Mucosa of stomach (tissue), 1 donor: ENCODE results near the gene GALNT8.

ENCODE experiments used
- H3K27me3 ChIP-seq: one replicate; pipeline ENCODE4 v1.7.0; 2013; ENCODE audit warnings: mild to moderate bottlenecking, low read length; ENCODE audit not compliant: control insufficient read depth, insufficient read depth
- H3K36me3 ChIP-seq: one replicate; pipeline ENCODE4 v1.7.0; 2013; ENCODE audit warnings: low read length; ENCODE audit not compliant: control insufficient read depth, insufficient read depth
- H3K4me1 ChIP-seq: one replicate; pipeline ENCODE4 v1.7.0; 2013; ENCODE audit warnings: mild to moderate bottlenecking, low read length; ENCODE audit not compliant: control insufficient read depth, insufficient read depth
- H3K4me3 ChIP-seq: one replicate; pipeline ENCODE4 v1.7.0; 2013; ENCODE audit warnings: low read length
- H3K9ac ChIP-seq: one replicate; pipeline ENCODE4 v1.7.0; 2013; ENCODE audit warnings: mild to moderate bottlenecking, low read length, moderate library complexity
- H3K9me3 ChIP-seq: one replicate; pipeline ENCODE4 v1.7.0; 2013; ENCODE audit warnings: mild to moderate bottlenecking, low read length, moderate library complexity; ENCODE audit not compliant: control insufficient read depth
- donor health status: Pancreatic carcinoma.

The GALNT8 gene

GRCh38 chr12:4719821-4720636 is at the start of gene GALNT8:
Gene GALNT8 (plus strand): TSS chr12:4720400. CDS start chr12:4720678, 278 bp downstream.
- peaks cover 5% of the 10 kb centered on the region for H3K27me3 ChIP-seq
- H3K4me3 ChIP-seq, result no peak within 1 kb of the TSS
- no peak within 1 kb of the TSS for H3K9ac ChIP-seq
- H3K4me1 ChIP-seq, result no peaks in the 10 kb centered on the region
- H3K9me3 ChIP-seq, result no peaks in the 10 kb centered on the region
- no peaks in the 10 kb centered on the region for H3K36me3 ChIP-seq

DNA sequence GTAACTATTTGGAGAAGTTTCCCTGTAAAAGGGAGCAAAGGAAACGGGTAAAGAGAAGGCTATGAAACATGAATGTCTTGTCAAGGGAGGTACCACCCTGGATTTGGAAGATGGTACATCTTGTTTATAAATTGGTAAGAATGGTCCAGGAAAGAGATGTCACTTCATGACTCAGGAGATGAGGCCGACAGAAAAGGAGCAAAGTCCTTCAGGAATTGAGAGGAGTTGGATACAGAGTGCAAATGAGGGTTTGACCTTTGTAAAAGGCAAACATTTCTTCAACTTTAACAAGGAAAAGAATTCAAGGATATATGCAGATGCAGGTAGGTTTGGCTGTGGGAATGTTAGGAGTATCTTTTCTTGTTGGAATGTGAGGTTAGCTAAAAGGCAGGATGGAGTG is 40.5 kb upstream of the GALNT8 start:
- Histone ChIP-seq H3K4me1 (no peaks in the 10 kb centered on the region), H3K4me3 (no peak overlapping the region), H3K9me3 (no peaks in the 10 kb centered on the region), H3K9ac (no peak overlapping the region), H3K36me3 (no peaks in the 10 kb centered on the region), H3K27me3 (no peaks in the 10 kb centered on the region)

- Histone ChIP-seq H3K27me3 (no peaks in the 10 kb centered on the region), H3K9ac (no peak overlapping the region), H3K9me3 (no peaks in the 10 kb centered on the region), H3K4me3 (no peak overlapping the region), H3K36me3 (no peaks in the 10 kb centered on the region), H3K4me1 (no peaks in the 10 kb centered on the region)
Observed at GRCh38 chr12:4681732-4682131, 38.5 kb upstream of the GALNT8 start.

DNA sequence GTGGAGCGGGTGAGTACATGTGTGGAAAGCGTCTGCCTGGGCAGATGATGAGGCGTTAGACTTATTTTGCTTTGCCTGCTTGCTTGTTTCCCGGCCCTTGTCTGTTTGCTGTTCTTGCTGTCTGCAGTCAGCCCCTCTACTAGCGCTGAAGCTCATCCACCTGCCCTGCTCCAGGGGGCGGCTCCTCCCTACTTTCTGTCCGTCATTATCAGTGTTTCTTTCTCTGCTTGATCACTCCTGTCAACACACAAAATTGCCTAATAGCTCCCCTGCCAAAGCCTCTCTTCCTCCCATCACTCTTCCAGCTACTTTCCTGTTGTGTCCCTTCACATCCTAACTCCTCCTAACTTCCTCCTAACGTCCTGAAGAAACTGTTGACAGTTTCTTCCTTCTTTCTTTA is 34.9 kb upstream of the GALNT8 start:
- H3K9ac ChIP-seq, result no peak overlapping the region
- no peaks in the 10 kb centered on the region for H3K36me3 ChIP-seq

DNA sequence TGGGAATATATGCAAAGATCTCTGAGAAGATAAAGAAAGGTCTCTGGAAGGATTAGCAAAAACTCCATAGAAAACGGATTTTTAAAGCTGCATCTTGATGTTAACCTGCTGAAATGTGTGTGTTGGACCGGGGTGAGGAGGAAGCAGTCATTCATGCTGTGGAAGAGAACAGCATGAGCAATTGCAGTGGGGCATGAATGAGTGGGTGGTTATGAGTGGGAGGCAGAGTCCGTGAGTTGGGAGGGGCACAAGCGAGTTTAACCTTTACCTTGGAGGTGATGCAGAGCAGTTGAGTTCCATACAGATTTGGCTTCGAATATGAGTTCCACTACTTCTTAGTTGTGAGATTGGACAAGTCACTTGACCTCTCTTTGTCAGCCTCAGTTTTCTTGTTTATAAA is 29.4 kb upstream of the GALNT8 start:
- Histone ChIP-seq H3K4me1 (no peaks in the 10 kb centered on the region), H3K9ac (no peak overlapping the region), H3K4me3 (no peak overlapping the region), H3K27me3 (no peaks in the 10 kb centered on the region), H3K9me3 (no peaks in the 10 kb centered on the region), H3K36me3 (no peaks in the 10 kb centered on the region)

More for the DNA sequence above, 34.9 kb upstream of the GALNT8 start:
- no peak overlapping the region for H3K4me3 ChIP-seq
- no peaks in the 10 kb centered on the region for H3K4me1 ChIP-seq
- H3K27me3 ChIP-seq, result no peaks in the 10 kb centered on the region
- H3K9me3 ChIP-seq, result no peaks in the 10 kb centered on the region

- no peaks in the 10 kb centered on the region for H3K27me3 ChIP-seq
- no peak overlapping the region for H3K9ac ChIP-seq
- H3K4me3 ChIP-seq, result no peak overlapping the region
- no peaks in the 10 kb centered on the region for H3K9me3 ChIP-seq
- H3K4me1 ChIP-seq, result no peaks in the 10 kb centered on the region
- H3K36me3 ChIP-seq, result no peaks in the 10 kb centered on the region
Observed at GRCh38 chr12:4700621-4701026, 19.6 kb upstream of the GALNT8 start.

DNA sequence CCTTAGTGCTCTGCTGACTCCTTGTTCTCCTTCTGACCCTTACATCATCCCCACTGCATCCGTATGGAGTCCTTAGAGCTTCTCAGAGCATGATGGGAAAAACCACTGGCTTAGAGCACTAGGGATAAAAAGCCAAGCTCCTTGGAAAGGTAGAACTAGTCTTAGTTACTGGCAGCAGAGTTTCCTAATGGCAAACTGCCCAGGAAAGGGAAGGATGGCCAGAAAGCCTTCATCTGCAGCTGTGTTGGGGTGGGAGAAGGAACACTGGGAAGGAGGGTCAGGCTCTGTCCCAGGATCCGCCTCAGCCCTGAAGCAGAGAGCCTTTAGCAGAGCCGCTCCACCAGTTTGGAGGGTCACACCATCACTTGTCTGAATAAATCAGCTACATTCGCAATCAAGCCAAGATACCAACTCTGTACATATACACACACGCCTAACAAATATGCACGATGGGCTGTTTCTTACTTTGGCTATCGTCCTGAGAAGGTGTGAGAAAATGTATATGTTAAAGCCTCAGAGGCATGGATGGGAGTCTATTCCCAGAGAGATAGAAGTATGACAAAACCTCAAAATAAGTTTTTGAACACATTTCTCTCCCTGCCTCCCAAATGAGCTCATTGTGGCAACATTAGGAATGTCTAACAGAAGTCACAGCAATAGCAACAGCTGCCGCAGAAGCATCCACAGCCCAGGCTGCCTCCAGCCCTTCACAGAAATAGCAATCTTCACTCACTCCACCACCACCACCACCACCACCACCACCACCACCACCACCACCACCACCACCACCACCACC is 18.6 kb upstream of the GALNT8 start:
- Histone ChIP-seq H3K9me3 (no peaks in the 10 kb centered on the region), H3K27me3 (no peaks in the 10 kb centered on the region), H3K36me3 (no peaks in the 10 kb centered on the region), H3K9ac (no peak overlapping the region), H3K4me3 (no peak overlapping the region), H3K4me1 (no peaks in the 10 kb centered on the region)

- Histone ChIP-seq H3K36me3 (no peaks in the 10 kb centered on the region), H3K9me3 (no peaks in the 10 kb centered on the region), H3K9ac (no peak overlapping the region), H3K4me3 (no peak overlapping the region), H3K4me1 (no peaks in the 10 kb centered on the region), H3K27me3 (no peaks in the 10 kb centered on the region)
Observed at GRCh38 chr12:4703676-4704075, 16.5 kb upstream of the GALNT8 start.

DNA sequence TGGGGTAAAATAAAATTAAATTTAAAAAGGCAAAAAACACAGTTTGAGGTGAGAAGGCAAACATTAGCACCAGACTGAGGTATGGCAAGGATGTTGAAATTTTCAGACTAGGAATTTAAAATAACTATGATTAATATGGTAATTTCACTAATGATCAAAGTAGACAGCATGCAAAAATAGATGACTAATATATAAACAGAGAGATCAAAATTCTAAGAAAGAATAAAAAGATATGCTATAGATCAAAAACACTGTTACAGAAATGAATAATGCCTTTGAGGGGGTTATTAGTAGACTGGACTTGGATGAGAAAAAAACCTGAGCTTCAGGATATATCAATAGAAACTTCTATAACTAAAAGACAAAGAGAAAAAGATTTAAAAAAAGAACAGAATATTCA is 14.4 kb upstream of the GALNT8 start:
- H3K4me3 ChIP-seq, result no peak overlapping the region
- no peaks in the 10 kb centered on the region for H3K27me3 ChIP-seq
- no peak overlapping the region for H3K9ac ChIP-seq
- H3K4me1 ChIP-seq, result no peaks in the 10 kb centered on the region
- no peaks in the 10 kb centered on the region for H3K36me3 ChIP-seq
- no peaks in the 10 kb centered on the region for H3K9me3 ChIP-seq

- Histone ChIP-seq H3K4me3 (no peak overlapping the region), H3K9me3 (no peaks in the 10 kb centered on the region), H3K4me1 (no peaks in the 10 kb centered on the region), H3K9ac (no peak overlapping the region), H3K36me3 (no peaks in the 10 kb centered on the region), H3K27me3 (no peaks in the 10 kb centered on the region)
Observed at GRCh38 chr12:4707306-4707705, 12.9 kb upstream of the GALNT8 start.

DNA sequence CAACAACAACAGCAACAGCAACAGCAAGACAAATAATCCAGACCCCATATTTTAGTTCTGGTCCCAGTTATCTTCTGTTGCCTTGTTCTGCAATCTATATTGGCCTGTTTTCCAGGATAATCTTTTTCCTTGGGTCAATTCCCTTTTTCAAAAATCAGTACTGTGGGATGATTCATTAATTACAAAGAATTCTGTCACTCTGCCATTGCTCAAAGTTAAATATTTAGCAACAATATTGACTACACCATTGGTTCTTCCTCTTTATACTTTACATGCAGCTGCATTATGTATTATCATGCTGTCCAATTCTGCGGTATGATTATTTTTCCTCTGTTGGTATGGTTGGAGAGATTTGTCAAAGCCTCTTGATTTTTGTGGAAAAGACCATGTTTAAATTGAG is 10.1 kb upstream of the GALNT8 start:
- no peaks in the 10 kb centered on the region for H3K9me3 ChIP-seq
- H3K9ac ChIP-seq, result no peak overlapping the region
- H3K4me3 ChIP-seq, result no peak overlapping the region
- H3K27me3 ChIP-seq, result no peaks in the 10 kb centered on the region
- H3K36me3 ChIP-seq, result no peaks in the 10 kb centered on the region
- no peaks in the 10 kb centered on the region for H3K4me1 ChIP-seq

DNA sequence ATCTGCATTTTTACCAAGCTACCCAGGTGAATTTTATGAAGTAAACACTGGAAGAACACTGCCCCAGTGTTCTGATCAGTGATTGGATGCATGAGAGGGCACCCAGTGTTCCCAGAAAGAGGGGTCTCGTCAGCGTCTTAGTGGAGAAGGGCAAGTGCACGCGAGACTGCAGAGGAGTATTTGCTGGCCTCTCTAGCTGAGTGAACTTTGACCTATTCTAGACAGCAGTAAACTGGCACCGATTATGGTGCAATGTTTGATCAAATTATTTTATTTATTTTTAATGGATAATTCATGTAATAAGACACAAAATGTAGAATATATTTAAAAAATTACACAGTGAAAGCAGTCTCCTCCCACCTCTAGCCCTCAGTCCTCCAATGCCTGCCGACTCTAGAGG is 5.3 kb upstream of the GALNT8 start:
- no peaks in the 10 kb centered on the region for H3K36me3 ChIP-seq

More for the DNA sequence above, 5.3 kb upstream of the GALNT8 start:
- Histone ChIP-seq H3K9ac (no peak overlapping the region), H3K4me3 (no peak overlapping the region), H3K4me1 (no peaks in the 10 kb centered on the region), H3K9me3 (no peaks in the 10 kb centered on the region), H3K27me3 (no peaks in the 10 kb centered on the region)
